OCI-LY1 (cell line): ENCODE data around the gene WDR31.

Source experiments
- EZH2 ChIP-seq: fragments of 200-600 bp; sonication (generic), shearing (Covaris generic); IDR thresholded peaks from 2 replicates; pipeline ENCODE4 v1.8.0; 2017; ENCODE audit warnings: borderline replicate concordance, mixed run types, mild to moderate bottlenecking, antibody characterized with exemption, low read length, moderate library complexity, mixed read lengths
- TF ChIP-seq, protein P1 (sequence below): fragments of 200-600 bp; sonication (generic), shearing (Covaris generic); IDR thresholded peaks from 2 replicates; pipeline ENCODE4 v1.5.1; 2017; ENCODE audit warnings: mild to moderate bottlenecking, antibody characterized with exemption, low read length, moderate library complexity, mixed read lengths

DNA sequence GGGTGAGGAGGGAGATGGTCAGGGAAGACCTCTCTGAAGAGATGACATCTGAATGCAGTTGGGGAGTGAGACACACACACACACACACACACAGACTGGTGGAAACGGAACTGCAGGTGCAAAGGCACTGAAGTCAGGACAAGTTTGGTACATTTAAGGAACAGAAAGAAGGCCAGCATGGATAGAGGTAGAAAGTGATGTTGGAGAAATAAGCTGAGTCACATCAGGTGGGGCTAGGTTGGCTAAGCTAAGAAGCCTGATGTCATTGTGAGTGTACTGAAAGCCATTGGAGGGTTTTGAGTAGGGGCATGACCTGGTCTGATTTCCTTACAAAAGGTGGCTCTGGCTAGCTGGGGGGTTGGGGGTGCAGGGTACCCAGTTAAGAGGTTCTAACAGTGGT lies 12.3 kb upstream of the WDR31 start:
- TF ChIP-seq, protein P1, sequence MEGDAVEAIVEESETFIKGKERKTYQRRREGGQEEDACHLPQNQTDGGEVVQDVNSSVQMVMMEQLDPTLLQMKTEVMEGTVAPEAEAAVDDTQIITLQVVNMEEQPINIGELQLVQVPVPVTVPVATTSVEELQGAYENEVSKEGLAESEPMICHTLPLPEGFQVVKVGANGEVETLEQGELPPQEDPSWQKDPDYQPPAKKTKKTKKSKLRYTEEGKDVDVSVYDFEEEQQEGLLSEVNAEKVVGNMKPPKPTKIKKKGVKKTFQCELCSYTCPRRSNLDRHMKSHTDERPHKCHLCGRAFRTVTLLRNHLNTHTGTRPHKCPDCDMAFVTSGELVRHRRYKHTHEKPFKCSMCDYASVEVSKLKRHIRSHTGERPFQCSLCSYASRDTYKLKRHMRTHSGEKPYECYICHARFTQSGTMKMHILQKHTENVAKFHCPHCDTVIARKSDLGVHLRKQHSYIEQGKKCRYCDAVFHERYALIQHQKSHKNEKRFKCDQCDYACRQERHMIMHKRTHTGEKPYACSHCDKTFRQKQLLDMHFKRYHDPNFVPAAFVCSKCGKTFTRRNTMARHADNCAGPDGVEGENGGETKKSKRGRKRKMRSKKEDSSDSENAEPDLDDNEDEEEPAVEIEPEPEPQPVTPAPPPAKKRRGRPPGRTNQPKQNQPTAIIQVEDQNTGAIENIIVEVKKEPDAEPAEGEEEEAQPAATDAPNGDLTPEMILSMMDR = no peak
- TF ChIP-seq EZH2 = no peak
